NCI-H1436 treated with DMSO at 0.1 percent for 48 hours (cell line): ENCODE data around the gene CES5A.
"Not testable (repeated sequence)": the region's sequence is repeated elsewhere in the genome, so short reads cannot be mapped to it uniquely, and the experiment has no call there.

Experiments
- DNase-seq: peaks from one replicate; lab custom pipeline; 2025; lab: John Stamatoyannopoulos, UW

Gene CES5A, protein sequence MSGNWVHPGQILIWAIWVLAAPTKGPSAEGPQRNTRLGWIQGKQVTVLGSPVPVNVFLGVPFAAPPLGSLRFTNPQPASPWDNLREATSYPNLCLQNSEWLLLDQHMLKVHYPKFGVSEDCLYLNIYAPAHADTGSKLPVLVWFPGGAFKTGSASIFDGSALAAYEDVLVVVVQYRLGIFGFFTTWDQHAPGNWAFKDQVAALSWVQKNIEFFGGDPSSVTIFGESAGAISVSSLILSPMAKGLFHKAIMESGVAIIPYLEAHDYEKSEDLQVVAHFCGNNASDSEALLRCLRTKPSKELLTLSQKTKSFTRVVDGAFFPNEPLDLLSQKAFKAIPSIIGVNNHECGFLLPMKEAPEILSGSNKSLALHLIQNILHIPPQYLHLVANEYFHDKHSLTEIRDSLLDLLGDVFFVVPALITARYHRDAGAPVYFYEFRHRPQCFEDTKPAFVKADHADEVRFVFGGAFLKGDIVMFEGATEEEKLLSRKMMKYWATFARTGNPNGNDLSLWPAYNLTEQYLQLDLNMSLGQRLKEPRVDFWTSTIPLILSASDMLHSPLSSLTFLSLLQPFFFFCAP

DNA sequence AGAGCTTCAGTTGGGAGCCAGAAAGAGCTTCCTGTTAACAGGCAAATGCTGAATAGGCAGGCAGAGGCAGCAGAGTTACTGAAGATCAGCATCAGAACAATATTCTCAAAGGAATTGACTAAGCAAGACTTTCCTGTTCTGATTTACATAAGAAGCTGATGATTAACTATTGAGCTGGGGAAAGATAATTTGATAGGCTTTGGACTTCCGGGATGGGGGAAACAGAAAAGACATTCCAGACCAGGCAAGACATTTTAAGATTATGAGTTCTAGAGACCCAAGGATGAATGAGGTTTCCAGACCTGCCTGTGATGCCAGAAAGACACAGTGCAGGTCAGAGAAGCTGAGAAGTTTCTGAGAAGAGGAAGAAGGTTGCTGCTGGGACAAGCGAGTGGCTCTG lies at the start of gene CES5A:
Gene CES5A (minus strand): TSS at position 101 of the 400 bp plus-strand sequence. CDS start 152 bp downstream, outside the sequence.
- DNase-seq: no peak

DNA sequence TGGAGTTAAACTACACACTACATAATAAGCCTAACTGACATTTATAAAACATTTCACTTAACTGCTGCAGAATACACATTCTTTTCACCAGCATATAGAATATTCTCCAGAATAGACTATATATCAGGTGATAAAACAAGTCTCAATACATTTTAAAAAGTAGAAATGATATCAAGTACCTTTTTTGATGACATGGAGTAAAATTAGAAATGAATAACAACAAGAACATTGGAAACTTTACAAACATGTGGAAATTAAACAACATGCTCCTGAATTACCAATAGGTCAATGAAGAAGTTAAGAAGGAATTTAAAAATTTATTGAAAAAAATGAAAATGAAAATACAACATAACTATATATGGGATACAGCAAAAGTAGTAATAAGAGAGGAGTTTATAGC lies 47.5 kb upstream of the CES5A start:
- DNase-seq: no peak

DNA sequence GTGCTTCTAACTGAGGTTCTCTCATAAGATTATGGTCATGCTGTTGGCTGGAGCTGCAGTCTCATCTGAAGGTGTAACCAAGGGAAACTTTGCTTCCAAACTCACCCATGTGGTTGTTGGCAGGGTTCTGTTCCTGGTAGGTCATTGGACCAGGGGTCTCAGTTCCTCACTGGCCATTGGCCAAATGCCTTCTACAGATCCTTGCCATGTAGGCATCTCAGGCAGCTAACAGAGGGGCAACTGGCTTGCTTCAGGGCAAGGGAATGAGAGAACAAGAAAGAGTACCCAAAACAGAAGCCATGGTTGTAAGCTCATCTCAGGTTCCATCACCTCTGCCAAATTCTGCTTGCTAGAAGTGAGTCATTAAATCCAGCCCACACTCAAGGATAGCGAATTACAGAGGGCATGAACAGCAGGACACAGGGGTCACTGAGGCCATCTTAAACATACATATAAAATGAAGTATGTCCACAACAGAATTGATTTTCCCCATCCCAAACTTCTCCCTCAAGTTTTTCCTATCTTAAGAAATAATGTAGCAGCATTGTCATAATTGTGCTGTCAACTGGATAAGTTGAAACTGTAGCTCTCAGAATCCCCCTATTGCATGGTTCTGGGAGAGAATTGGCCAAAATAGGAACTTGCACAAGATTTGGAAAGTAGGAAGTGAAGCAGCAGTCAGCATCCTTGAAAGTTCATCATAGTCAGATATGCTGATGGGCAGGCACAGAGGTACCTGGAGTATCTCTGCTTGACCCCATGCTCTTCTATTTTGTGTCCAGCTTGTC lies 42.4 kb upstream of the CES5A start:
- no peak for DNase-seq

DNA sequence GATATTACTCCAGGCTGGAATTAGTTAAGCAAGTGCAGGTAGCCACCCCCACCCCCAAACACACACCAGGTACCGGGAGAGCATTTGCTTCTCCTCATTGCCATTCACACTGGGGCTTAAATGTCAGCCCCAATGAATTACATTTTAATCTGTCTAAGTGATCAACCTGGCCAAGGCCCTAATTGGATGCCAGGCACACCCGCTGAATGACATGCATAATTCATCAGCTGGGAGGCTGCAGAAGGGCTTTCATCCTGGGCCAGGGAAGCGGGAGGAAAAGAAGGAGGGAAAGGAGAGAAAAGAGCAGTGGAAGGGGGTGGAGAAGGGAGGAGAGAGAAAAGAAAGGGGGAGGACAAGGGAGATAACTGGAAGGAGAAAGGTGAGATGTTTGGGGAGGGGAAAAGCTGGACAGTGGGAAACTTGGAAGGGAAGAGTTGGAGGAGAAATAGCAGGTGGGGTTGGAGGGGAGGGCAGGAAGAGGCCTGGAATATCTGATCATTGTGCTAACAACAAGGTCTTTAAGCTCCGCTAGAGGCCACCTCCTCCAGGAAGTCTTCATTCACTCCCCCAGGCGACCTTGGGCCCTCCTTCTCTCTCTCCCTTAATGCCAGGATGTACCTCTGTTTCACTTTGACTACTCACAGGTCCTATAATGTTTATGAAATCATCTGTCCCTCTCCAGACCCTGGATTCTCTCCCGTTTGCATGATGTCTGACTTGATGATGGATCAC lies 40.1 kb upstream of the CES5A start:
- no peak for DNase-seq

DNA sequence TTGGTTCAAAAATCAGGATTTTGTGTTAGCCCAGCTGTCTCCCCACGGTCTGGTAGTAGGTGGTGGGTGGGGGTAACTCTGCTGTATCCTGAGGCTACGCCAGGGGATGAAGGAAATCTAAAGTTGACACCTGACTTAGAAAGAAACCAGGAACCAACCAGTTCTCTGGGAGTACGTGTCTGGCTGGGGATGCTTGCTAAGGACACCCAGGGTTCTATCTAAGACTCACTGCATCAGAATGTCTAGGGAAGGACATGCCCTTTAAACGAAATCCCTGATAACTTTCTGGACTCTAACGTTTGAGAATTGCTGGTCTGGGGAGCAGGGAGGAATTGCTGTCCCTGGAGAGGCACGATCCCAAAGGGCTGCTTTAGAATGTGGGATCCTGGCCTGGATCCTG lies 39.2 kb upstream of the CES5A start:
- DNase-seq: no peak

DNA sequence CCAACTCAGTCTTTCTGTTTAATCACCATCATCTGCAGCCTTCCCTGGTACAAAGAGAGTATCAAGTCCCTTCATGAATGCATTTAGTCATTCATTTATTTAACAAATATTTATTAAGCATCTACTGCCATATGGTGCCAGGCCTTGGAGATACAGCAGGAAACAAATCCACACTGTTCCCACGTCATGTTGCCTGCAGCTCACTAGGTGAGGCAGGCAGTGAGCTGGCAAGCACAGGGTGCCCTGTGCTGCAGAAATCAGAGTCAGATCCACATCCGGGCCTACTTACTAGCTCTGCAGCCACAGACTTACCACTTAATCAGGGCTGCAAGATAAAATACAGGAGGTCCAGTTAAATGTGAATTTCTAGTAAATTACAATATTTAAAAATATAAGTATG lies 38.5 kb upstream of the CES5A start:
- no peak for DNase-seq

DNA sequence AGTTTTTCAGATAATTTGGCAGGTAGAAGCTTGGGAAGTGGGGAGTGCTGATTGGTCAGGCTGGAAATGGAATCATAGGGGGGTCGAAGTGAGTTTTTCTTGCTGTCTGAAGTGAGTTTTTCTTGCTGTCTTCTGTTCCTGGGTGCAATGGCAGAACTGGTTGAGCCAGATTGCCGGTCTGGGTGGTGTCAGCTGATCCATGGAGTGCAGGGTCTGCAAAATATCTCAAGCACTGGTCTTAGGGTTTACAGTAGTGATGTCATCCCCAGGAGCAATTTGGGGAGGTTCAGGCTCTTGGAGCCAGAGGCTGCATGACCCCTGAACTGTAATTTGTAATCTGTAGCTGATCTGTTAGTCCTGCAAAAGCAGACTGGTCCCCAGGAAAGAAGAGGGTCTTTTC lies 37.9 kb upstream of the CES5A start:
- DNase-seq: not testable (repeated sequence)

DNA sequence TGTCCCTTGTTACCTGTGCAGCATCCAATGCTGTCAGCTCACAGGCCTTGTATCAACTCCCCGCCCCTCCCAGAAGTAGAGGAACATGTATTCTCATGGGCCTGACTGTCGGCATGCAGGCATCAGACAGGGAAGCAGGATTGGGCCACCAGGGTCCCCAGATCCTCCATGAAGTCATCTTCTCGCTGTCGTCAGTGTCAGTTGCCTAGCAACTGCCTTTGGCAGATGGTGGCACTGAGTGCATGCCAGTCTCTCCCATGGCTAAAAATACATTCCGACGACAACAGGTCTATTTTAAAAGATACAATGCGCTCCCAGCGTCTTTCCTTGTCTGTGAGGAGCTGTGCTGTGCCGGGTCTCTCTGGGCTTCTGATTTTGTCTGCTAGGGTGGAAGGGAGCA lies 36.8 kb upstream of the CES5A start:
- DNase-seq: no peak

DNA sequence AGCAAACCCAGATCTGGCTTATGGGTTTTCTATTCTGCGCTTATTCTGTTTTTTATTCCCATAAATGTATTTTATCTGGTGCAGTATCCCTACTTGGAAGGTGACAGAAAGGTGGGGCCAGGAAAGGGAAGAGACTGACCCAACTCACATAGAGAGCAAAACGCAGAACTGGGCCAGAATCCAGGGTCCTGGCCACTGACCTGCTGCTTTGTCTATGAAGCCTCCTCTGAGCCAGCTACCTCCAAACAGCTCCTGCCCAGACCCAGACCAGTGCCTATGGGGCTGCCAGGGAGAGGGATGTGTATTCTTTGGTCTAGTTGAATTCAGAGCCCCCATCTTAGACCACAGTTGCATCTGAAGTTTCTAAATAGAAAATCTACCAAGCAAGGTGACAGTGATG lies 36.4 kb upstream of the CES5A start:
- no peak for DNase-seq

DNA sequence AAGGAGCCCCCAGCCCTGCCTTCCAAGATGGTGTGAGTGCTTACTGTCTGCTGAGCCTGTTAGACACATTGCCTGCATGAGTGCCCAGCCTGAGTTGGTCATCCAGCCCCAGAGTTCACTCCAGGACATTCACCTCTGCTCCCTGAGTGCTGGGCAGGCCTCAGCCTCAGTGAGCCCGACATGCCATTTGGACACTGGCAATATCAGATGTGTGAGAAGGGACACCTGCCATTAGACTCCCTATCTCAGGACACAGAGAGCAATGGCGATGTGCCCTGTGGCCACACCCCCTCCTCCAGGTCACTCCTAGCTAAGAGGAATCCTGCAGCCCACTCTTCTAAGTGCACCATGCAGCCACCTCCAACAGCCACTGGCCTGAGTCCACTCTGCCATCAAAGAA lies 34.7 kb upstream of the CES5A start:
- DNase-seq: no peak

DNA sequence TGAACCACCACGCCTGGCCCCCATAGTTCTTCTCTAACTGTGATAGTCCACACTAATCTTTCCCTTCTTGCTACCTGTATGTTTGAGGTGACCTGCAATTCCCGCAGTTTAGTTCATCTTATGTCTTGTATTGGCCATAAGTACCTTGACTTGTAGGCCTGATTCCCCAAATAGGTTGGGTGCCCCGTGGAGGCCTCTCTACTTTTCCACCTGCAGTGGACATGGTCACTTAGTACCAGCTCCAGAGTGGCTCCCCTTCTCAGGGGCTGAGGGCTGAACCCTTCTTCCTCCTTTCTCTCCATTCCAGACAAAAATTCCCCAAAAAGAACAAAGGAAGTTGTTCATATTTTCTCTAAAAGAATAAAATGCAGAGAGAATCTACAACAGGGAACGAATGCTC lies 33.5 kb upstream of the CES5A start:
- DNase-seq: no peak

DNA sequence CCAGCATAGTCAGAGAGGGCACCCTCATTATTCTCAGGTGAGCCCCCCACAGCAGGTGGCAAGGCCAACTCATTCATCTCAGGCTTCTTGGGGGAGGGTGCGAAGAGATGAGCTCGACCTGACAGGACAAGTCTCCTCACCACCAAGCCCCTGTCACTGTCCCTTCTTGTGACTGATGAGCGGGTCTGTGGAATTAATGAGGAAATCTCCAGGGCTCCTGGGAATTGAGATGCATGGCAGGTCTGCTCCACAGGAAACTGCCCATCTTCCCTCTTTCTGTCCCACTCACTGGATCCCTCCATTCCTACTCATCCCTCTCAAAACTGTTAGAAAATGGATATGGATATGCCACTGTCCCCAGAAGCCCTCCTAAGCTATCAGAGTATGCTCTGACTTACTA lies 32.5 kb upstream of the CES5A start:
- no peak for DNase-seq

DNA sequence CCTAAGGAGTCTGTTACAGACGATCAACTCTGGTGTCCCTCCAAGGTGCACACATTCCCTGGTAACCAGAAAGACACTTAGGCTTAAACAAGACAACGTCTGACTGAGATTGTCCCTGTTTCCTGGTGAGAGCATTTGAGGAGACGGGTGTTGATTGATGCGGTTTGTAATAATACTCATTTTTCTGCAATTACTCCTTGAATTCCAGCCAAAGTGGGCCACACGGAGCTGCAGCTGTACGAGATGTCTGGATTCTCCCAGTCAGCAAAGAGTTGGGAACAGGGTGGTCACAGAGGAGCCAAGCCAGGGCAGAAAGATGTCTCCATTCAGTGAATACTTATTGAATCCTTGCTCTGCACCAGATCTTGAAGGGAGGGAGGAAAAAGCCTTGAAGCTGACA lies 30.9 kb upstream of the CES5A start:
- DNase-seq: no peak

DNA sequence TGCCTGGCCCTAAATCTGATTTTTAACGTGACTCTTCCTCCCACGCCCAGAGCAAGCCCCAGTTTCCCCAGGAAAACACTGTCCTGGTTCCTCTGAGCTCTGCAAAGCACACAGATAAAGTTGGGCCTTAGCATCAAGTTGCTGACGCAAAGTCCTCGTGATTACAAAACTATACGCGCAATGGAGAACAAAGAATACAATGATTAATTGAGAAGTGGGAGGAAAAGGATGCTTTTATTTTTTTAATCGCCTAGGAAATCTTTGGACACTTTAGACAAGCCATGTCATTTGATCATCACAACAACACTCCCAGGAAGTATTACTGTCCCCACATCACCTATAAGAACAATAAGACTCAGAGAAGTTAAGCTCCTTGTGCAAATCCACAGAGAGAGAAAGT lies 30.5 kb upstream of the CES5A start:
- no peak for DNase-seq

DNA sequence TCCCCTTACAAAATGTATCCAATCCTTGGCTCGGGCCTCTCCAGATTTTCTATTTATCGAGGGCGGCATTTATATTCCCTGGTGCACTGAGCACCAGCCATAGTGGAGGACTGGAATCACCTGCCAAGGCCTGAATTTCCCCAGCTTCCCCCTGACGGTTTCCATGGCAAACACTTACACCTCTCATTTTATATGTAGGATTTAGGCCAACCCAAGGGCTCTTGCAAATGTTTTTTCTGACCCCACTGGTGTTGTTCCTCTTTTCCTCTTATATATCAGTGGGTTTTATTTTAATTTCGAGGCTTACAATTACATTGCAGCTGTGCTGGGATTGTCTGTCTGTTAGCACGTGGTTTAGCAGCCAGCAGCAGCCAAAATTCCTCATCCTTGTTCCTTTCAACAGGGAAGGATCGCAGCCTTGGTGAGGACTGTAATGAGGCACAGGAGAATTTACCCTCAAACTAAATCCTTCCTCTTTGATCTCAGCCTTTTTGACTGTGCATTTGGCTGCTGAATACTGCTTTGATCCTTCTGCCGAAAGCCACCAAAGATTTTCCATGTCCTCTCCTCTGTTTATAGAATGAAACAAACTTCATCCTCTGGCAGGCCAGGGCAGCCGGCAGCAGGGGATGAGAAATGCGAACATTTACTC lies 26.5 kb upstream of the CES5A start:
- DNase-seq: no peak

DNA sequence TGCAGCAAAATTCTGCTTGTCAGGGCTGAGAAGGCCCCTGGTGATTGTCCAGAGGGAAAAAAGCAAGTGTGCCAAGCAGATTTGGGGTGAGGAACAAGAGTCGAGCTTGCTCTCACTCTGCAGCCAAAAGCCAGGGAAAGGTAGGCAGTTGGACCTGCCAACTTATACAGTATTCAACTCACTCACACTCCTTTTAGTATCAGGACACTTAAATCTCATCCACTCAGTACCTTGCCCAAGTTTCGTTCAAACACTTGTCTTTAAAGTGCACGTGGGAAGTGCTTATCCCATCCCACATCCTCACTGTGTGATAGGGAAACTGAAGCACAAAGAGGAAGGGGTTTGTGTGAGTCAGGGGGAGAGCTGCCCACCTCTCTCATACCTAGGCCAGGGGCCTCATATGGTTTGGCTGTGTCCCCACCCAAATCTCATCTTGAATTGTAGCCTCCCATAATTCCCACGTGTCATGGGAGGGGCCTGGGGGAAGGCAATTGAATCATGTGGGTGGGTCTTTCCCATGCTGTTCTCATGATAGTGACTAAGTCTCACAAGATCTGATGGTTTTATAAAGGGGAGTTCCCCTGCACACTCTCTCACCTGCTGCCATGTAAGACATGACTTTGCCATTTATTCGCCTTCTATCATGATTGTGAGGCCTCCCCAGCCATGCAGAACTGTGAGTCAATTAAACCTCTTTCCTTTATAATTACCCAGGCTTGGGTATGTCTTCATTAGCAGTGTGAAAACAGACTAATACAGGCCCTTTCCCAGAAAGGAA lies 25.6 kb upstream of the CES5A start:
- no peak for DNase-seq

DNA sequence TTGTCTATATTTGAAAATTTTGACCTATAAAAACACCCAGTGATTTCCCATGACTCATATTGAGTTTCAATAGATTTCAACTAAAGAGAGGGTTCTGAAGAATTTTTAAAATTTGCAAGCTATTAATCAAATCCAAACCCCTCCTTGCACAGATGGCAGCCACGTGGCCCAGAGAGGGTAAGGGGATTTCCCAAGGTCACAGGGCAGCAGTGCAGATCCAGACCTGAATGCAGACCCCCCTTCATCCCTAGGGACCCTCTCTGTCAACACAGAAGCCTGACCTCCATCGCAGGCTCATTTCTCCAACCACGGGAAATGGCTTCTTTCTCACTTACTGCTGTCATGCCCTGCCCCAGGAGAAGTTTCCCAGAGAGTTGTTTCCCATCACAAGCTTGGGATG lies 24.7 kb upstream of the CES5A start:
- DNase-seq: no peak

DNA sequence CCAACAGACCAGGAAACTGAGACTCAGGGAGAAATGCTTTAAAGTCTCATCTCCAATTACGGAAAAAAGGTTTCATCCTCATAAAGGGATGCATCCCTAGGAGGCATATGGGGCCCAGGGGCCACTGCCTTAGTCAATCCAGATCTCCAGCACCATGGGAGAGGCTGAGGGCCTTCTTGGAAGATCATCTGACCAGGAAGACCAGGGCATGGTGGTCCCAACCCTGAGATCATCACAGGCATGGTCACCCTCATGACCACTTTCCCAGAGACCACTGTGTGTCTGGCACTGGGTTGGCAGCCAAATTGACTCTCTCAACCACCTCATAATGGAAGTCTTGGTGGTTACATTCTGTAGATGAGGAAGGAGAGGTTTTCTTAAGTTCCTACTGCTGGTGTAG lies 23.4 kb upstream of the CES5A start:
- DNase-seq: no peak

DNA sequence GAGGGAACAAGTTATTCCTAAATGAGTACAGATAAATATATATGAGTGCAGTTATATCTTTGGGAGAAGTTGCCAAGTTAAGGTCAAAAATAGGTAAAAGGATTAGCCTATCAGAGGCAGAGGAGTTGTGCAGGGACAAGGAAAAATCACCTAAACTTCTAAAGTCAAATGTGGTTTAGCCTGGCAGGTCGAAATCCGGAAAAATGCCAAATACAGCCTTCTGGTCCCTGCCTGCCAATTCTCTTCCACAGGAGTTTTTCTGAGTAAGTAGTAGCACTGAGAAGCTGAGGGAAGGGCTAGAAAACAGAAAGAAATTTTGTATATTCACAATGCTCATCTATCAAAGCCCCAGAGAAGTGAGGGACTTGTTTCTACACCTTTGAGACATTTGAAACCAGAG lies 17.6 kb upstream of the CES5A start:
- DNase-seq: no peak

DNA sequence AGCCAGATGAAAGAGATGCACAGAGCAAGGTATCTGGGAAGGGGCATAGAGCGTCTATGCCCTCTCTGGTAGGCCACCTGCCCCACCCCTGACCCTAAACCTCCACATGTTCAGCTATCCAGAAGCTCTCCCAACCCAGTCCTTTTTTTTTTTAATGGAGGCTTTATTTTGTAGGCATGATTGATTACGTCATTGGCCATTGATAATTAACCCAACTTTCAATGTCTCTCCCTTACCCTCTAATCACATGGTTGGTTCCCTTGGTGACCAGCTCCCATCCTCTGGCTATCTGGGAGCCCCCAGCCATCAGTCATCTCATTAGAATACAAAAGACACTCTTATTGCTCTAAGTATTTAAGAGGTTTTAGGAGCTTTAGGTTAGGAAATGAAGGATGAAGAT lies 14.3 kb upstream of the CES5A start:
- no peak for DNase-seq

DNA sequence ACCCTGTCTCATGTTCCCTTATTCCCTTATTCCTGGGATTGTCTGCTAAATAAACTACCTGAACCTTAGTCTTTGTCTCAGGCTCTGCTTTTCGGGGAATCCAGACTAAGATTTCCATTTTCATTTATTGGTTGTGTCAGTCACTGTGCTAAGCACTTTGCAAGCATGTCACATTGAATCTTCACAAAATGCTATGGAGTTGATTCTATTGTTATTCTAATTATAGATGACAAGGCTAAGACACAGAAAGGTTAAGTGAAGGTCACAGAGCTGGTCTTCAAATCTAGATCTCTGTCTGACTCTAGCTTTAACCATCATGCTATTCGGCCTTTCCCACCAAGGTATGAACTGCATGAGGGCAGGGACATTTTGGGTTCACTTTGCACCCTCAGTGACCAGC lies 13.4 kb upstream of the CES5A start:
- no peak for DNase-seq
